Uterus (tissue), 4 donors: ENCODE data around the gene MED26. TPM values are rescaled to one million over a fixed set of nuclear protein-coding genes. Genes with fewer than 3 reads are reported as not detected.
"Not testable (repeated sequence)": the region's sequence is repeated elsewhere in the genome, so short reads cannot be mapped to it uniquely, and the experiment has no call there.

Experiments
- DNase-seq, 2 donors: peaks; one replicate each; pipeline ENCODE4 v3.0.0-alpha.2; 2019 to 2020
- H3K27ac ChIP-seq, 2 donors: fragments of 200-600 bp; sonication (generic); 1 replicate in 1 of 2; 2 replicates in 1 of 2; pipeline ENCODE4 v1.5.1; 2016 to 2018
- H3K27me3 ChIP-seq, 2 donors: fragments of 200-600 bp; sonication (generic); one replicate each; pipeline ENCODE4 v1.5.1; 2018 to 2019; ENCODE audit warnings: control low read depth in 1 of 2
- H3K36me3 ChIP-seq, 2 donors: fragments of 200-600 bp; sonication (generic); one replicate each; pipeline ENCODE4 v1.5.1; 2019; ENCODE audit warnings: control low read depth in 1 of 2
- H3K4me1 ChIP-seq, 2 donors: fragments of 200-600 bp; sonication (generic); one replicate each; pipeline ENCODE4 v1.5.1; 2018 to 2019; ENCODE audit warnings: control low read depth in 1 of 2
- H3K4me3 ChIP-seq, 2 donors: fragments of 200-600 bp; sonication (generic); 1 replicate in 1 of 2; 2 replicates in 1 of 2; pipeline ENCODE4 v1.5.1; 2018 to 2019; ENCODE audit warnings: mild to moderate bottlenecking in 1 of 2
- H3K9me3 ChIP-seq, 2 donors: fragments of 200-600 bp; sonication (generic); one replicate each; pipeline ENCODE4 v1.5.1; 2019; ENCODE audit warnings: control low read depth in 1 of 2
- POLR2A ChIP-seq, 2 donors: fragments of 450-650 bp; IDR thresholded peaks; one replicate each; pipeline ENCODE4 v1.6.1; 2016; ENCODE audit warnings: antibody characterized with exemption in 2 of 2, mild to moderate bottlenecking in 1 of 2, moderate library complexity in 1 of 2
- intact Hi-C: fragments of 100-400 bp; cut with DNase I; formaldehyde crosslinking; loops from one replicate; pipeline ENCODE4 v1.15.1; 2023; ENCODE audit warnings: low total_unique reads
- total RNA-seq, 4 donors: library from RNA; depleted of rRNA in 3 of 4; stranded (reverse); fragments of >200 nt in 3 of 4; gene quantifications; one replicate each; pipeline versions ENCODE4 v1.1.0 to v1.2.4, GENCODE V29; 2014 to 2023
- TF ChIP-seq, protein P1 (sequence below), 4 experiments: fragments of 200-600 bp in 2 of 4; fragments of 450-650 bp in 2 of 4; sonication (generic) in 2 of 4; IDR thresholded peaks; one replicate each; pipeline ENCODE4 v1.5.1; 2016 to 2019; ENCODE audit warnings: antibody characterized with exemption in 4 of 4, mild to moderate bottlenecking in 2 of 4, moderate library complexity in 1 of 4
- donor health status: DM: yes; HTN: yes; CAD: no.

The MED26 gene, protein sequence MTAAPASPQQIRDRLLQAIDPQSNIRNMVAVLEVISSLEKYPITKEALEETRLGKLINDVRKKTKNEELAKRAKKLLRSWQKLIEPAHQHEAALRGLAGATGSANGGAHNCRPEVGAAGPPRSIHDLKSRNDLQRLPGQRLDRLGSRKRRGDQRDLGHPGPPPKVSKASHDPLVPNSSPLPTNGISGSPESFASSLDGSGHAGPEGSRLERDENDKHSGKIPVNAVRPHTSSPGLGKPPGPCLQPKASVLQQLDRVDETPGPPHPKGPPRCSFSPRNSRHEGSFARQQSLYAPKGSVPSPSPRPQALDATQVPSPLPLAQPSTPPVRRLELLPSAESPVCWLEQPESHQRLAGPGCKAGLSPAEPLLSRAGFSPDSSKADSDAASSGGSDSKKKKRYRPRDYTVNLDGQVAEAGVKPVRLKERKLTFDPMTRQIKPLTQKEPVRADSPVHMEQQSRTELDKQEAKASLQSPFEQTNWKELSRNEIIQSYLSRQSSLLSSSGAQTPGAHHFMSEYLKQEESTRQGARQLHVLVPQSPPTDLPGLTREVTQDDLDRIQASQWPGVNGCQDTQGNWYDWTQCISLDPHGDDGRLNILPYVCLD
- total RNA-seq, result 10 to 100 TPM in 1 of 4 donors, 1 to 10 TPM in 3; 1.5 to 13.5 (median 3.6) TPM

DNA sequence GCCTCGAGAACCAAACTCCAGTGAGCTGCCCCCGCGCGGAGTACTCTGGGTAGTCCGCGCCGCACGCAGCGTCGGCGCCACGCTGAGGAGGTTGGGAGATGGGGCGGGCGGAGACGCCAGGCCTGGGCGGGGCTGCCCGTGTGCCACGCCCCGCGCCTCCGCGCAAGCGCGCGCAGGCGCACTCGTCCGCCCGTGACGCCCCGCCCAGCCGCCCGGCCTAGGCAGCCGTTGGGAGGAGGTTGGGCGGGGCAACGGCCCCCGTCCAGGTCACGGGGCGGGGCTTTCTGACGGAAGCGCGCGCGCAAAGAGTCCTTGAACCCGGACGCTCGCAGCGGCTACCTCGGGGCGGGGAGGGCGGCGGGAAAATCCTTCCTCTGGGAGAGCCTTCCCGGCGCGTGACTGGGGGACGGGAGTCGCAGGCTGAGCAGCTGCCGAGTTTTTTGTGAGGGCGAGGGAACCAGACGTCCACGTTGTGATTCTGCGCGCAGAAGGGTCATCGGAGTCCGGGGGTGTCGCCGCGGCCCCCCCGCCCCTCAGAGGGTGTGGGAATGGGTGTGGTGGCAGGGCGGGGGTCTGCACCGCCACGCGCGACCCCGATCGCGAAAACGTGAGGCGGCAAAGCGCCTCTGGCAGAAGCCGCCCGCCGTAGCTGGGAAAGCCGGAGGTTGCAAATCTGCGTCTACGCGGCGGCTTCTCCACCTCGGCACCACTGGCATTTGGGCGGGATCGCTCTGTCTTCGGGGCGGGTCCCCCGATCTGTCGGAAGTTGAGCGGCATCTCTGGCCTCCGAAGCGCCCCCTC, at the start of gene MED26:
Gene MED26 (minus strand): TSS at position 22 of the 801 bp plus-strand sequence. CDS start 261 bp downstream, outside the sequence.
- intact Hi-C loops, result loop anchor here (5.0 kb wide), 1 partner anchor 46 kb away; no protein-coding TSS in a partner anchor
- Histone ChIP-seq H3K36me3 (no peaks in the 10 kb centered on the region), H3K9me3 (no peaks in the 10 kb centered on the region), H3K27me3 (no peaks in the 10 kb centered on the region), H3K4me3 (peak within 1 kb of the TSS; percentile 77 to 92), H3K4me1 (peaks cover 0 to 7% of the 10 kb centered on the region in 2 donors), H3K27ac (peak within 1 kb of the TSS; percentile 91 to 94)
- DNase-seq, result peak; percentile 93 to 95
- TF ChIP-seq, protein P1, sequence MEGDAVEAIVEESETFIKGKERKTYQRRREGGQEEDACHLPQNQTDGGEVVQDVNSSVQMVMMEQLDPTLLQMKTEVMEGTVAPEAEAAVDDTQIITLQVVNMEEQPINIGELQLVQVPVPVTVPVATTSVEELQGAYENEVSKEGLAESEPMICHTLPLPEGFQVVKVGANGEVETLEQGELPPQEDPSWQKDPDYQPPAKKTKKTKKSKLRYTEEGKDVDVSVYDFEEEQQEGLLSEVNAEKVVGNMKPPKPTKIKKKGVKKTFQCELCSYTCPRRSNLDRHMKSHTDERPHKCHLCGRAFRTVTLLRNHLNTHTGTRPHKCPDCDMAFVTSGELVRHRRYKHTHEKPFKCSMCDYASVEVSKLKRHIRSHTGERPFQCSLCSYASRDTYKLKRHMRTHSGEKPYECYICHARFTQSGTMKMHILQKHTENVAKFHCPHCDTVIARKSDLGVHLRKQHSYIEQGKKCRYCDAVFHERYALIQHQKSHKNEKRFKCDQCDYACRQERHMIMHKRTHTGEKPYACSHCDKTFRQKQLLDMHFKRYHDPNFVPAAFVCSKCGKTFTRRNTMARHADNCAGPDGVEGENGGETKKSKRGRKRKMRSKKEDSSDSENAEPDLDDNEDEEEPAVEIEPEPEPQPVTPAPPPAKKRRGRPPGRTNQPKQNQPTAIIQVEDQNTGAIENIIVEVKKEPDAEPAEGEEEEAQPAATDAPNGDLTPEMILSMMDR (IDR thresholded peaks at IDR 0.05), result peak in 3 of 4 experiments; percentile 5 to 54 (median 38)
- peak; percentile 67 to 85 for TF ChIP-seq POLR2A (IDR thresholded peaks at IDR 0.05)

DNA sequence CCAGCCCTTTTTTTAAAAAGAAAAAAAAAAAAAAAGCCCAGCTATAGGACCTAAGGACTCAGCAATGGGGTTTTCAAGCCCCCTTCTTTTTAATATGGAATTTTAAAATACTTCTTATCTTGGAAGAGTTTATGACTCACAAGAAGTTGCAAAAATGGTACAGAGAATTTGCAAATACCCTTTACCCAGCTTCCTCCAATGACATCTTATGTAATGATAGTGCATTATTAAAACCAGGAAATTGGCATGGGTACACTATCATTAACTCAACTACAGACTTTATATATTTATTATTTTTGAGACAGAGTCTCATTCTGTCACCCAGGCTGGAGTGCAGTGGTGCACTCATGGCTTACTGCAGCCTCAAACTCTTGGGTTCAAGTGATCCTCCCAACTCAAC, 49.1 kb upstream of the MED26 start:
- intact Hi-C loops, result no loop called here
- Histone ChIP-seq H3K36me3 (no peaks in the 10 kb centered on the region), H3K9me3 (peaks cover 0 to 6% of the 10 kb centered on the region in 2 donors), H3K4me3 (no peak overlapping the region), H3K4me1 (no peaks in the 10 kb centered on the region), H3K27me3 (no peaks in the 10 kb centered on the region), H3K27ac (no peak overlapping the region)
- TF ChIP-seq, protein P1 (IDR thresholded peaks at IDR 0.05), result no peak
- TF ChIP-seq POLR2A (IDR thresholded peaks at IDR 0.05), result no peak
- DNase-seq, result no peak

DNA sequence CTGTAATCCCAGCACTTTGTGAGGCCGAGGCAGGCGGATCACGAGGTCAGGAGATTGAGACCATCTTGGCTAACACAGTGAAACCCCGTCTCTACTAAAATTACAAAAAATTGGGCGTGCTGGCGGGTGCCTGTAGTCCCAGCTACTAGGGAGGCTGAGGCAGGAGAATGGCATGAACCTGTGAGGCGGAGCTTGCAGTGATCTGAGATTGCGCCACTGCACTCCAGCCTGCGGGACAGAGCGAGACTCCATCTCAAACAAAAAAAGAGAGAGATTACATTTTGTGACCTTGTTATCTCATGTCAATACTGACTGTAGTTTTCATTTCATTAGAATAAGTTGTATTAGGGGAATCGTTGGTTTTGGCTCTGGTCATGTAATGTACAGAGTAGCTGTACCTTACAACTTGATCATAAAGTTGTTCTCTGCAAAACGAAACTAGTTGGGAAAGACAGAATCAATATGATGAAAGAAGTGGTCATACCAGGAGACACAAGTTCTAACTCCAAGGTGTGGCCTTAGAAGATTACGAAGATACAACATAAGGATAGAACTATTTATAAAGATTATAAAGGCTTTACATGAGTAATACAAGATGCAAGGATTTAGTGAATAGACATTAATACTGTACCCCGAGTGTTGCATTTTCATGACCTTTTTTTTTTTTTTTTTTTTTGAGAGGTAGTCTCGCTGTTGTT, 48.2 kb upstream of the MED26 start:
- H3K27ac ChIP-seq, result no peak overlapping the region
- TF ChIP-seq, protein P1 (IDR thresholded peaks at IDR 0.05), result no peak
- TF ChIP-seq POLR2A (IDR thresholded peaks at IDR 0.05), result no peak
- H3K27me3 ChIP-seq, result no peaks in the 10 kb centered on the region
- intact Hi-C loops, result no loop called here
- no peaks in the 10 kb centered on the region for H3K36me3 ChIP-seq
- no peak for DNase-seq
- peaks cover 0 to 2% of the 10 kb centered on the region in 2 donors for H3K9me3 ChIP-seq
- H3K4me1 ChIP-seq, result no peaks in the 10 kb centered on the region
- no peak overlapping the region for H3K4me3 ChIP-seq

DNA sequence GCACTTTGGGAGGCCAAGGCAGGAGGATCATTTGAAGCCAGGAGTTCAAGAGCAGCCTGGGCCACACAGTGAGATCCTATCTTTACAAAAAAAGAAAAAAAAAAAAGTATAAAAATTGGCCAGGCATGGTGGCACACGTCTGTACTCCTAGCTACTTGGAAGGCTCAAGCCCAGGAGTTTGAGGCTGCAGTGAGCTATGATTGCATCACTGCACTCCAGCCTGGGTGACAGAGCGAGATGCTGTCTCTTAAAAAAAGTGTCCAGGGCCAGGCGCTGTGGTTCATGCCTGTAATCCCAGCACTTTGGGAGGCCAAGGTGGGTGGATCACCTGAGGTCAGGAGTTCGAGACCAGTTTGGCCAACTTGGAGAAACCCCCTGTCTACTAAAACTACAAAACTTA, 45.8 kb upstream of the MED26 start:
- intact Hi-C loops, H3K27ac ChIP-seq, H3K27me3 ChIP-seq, H3K36me3 ChIP-seq, DNase-seq, H3K4me1 ChIP-seq, H3K9me3 ChIP-seq, H3K4me3 ChIP-seq: not testable (repeated sequence)

DNA sequence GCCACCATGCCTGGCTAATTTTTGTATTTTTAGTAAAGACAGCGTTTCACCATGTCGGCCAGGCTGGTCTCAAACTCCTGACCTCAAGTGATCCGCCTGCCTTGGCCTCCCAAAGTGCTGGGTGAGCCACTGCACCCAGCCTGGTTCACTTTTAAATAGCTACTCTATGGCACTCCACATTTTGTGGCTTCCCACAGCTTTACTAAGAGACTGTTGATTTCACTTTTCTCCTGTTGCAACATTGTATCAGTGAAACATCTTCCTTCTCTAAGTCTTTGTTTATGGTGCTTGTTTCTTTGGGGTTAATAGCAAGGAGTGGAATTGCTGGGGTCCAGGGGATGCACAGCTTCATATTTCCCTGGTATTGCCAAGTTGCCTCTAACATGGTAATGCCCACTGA, 45.2 kb upstream of the MED26 start:
- no peaks in the 10 kb centered on the region for H3K36me3 ChIP-seq
- TF ChIP-seq, protein P1 (IDR thresholded peaks at IDR 0.05), result no peak
- no peak for TF ChIP-seq POLR2A (IDR thresholded peaks at IDR 0.05)
- no peak overlapping the region for H3K27ac ChIP-seq
- intact Hi-C loops, result no loop called here
- no peak for DNase-seq
- no peaks in the 10 kb centered on the region for H3K9me3 ChIP-seq
- no peaks in the 10 kb centered on the region for H3K4me1 ChIP-seq
- no peaks in the 10 kb centered on the region for H3K27me3 ChIP-seq
- no peak overlapping the region for H3K4me3 ChIP-seq
